GM12878 (cell line): ENCODE data around the gene TM7SF3. TPM values are rescaled to one million over a fixed set of nuclear protein-coding genes. Genes with fewer than 3 reads are reported as not detected.

ENCODE experiments used
- ATAC-seq: fragments of 200-7000 bp; cut with Tn5 transposase; 3 replicates; pipeline ENCODE4 v1.9.1; 2020; ENCODE audit warnings: mild to moderate bottlenecking, moderate library complexity
- BruUV-seq: library from RNA; stranded (reverse); fragments of 400-500 nt; replicated peaks from 2 replicates; lab custom pipeline; 2021; lab: Mats Ljungman, UMichigan
- CTCF ChIA-PET: fragments of 300-600 bp; sonication (Branson Sonifier 250); formaldehyde crosslinking; extraction: SDS; loops from one replicate; lab custom pipeline; 2021; ENCODE audit warnings: inconsistent platforms; lab: Yijun Ruan, JAX
- POLR2A ChIA-PET: fragments of 350-600 bp; formaldehyde crosslinking; extraction: SDS; loops from one replicate; lab custom pipeline; 2021; ENCODE audit warnings: inconsistent platforms; lab: Charles Lee
- RAD21 ChIA-PET: fragments of 300-600 bp; sonication (Branson Sonifier 250); formaldehyde crosslinking; loops from one replicate; lab custom pipeline; 2023; ENCODE audit warnings: antibody characterized with exemption; ENCODE audit not compliant: unreplicated experiment; lab: Charles Lee
- SMC1A ChIA-PET: fragments of 300-600 bp; sonication (Branson Sonifier 250); formaldehyde crosslinking; loops from one replicate; lab custom pipeline; 2023; ENCODE audit not compliant: unreplicated experiment, uncharacterized antibody; lab: Charles Lee
- DNase-seq: peaks from one replicate; pipeline ENCODE4 v3.0.0-alpha.2; 2011; ENCODE audit warnings: low read depth, low spot score
- FAIRE-seq: peaks from 3 replicates; lab custom pipeline; 2011; peaks lifted over from hg19 to GRCh38; lab: Jason Lieb, UNC
- H2AFZ ChIP-seq: 2 replicates; pipeline ENCODE4 v1.6.0; 2011; ENCODE audit warnings: low read depth, low read length, control low read depth; ENCODE audit not compliant: control insufficient read depth
- H3K27ac ChIP-seq: 2 replicates; pipeline ENCODE4 v1.5.1; 2011; ENCODE audit warnings: control low read depth; ENCODE audit not compliant: control insufficient read depth, insufficient read depth
- H3K27me3 ChIP-seq, 2 experiments: replicated peaks in 1 of 2; 2 replicates each; pipeline versions ENCODE4 v1.6.0 to v1.6.1; 2011; ENCODE audit warnings: low read length in 1 of 2; ENCODE audit not compliant: control insufficient read depth in 2 of 2, insufficient read depth in 2 of 2
- H3K36me3 ChIP-seq, 2 experiments: 2 replicates each; pipeline ENCODE4 v1.5.1; 2011; ENCODE audit warnings: low read length in 1 of 2; ENCODE audit not compliant: control insufficient read depth in 2 of 2, insufficient read depth in 2 of 2
- H3K4me1 ChIP-seq: 2 replicates; pipeline ENCODE4 v1.6.1; 2011; ENCODE audit warnings: mild to moderate bottlenecking, low read length, moderate library complexity, mixed read lengths; ENCODE audit not compliant: control insufficient read depth, insufficient read depth
- H3K4me2 ChIP-seq: 2 replicates; pipeline ENCODE4 v1.6.0; 2011; ENCODE audit warnings: control low read depth; ENCODE audit not compliant: control insufficient read depth, insufficient read depth
- H3K4me3 ChIP-seq: fragments of 200-600 bp; sonication (generic); 2 replicates; pipeline ENCODE4 v1.5.1; 2016
- H3K79me2 ChIP-seq: 2 replicates; pipeline ENCODE4 v1.6.0; 2011; ENCODE audit warnings: low read length; ENCODE audit not compliant: control insufficient read depth, insufficient read depth
- H3K9ac ChIP-seq: 2 replicates; pipeline ENCODE4 v1.8.0; 2011; ENCODE audit warnings: low read length, control low read depth, mixed read lengths; ENCODE audit not compliant: control insufficient read depth, insufficient read depth
- H3K9me3 ChIP-seq: replicated peaks from 3 replicates; pipeline ENCODE4 v1.5.1; 2011; ENCODE audit warnings: mild to moderate bottlenecking, low read length; ENCODE audit not compliant: control insufficient read depth, insufficient read depth
- H4K20me1 ChIP-seq: 2 replicates; pipeline ENCODE4 v1.6.0; 2011; ENCODE audit not compliant: control insufficient read depth, insufficient read depth
- CBX5 ChIP-seq: sonication (generic); IDR thresholded peaks from 2 replicates; pipeline ENCODE4 v1.6.1; 2016; ENCODE audit warnings: low read depth, moderate library complexity, mild to moderate bottlenecking, inconsistent platforms
- CHD2 ChIP-seq: IDR thresholded peaks from 2 replicates; pipeline ENCODE4 v1.6.1; 2011; ENCODE audit warnings: low read depth, low read length, improper control_type of control experiment, borderline replicate concordance
- EGR1 ChIP-seq, 2 experiments: IDR thresholded peaks; 1 replicate in 1 of 2; 2 replicates in 1 of 2; pipeline ENCODE4 v1.6.1; 2011 to 2012; ENCODE audit warnings: low read depth in 2 of 2, low read length in 2 of 2, borderline replicate concordance in 1 of 2, mild to moderate bottlenecking in 1 of 2, moderate library complexity in 1 of 2
- FOXM1 ChIP-seq: IDR thresholded peaks from 2 replicates; pipeline ENCODE4 v1.6.1; 2012; ENCODE audit warnings: low read depth, mild to moderate bottlenecking, inconsistent platforms, low read length, moderate library complexity
- HDAC2 ChIP-seq: fragments of 200-600 bp; sonication (generic); IDR thresholded peaks from 2 replicates; pipeline ENCODE4 v1.6.1; 2017
- NFIC ChIP-seq: IDR thresholded peaks from 2 replicates; pipeline ENCODE4 v1.6.1; 2012; ENCODE audit warnings: low read depth, mild to moderate bottlenecking, inconsistent platforms, low read length, moderate library complexity
- NFXL1 ChIP-seq: fragments of 450-650 bp; IDR thresholded peaks from 2 replicates; pipeline ENCODE4 v1.6.1; 2017; ENCODE audit warnings: antibody characterized with exemption, mild to moderate bottlenecking, borderline replicate concordance
- POLR2AphosphoS5 ChIP-seq: IDR thresholded peaks from 2 replicates; pipeline ENCODE4 v1.6.1; 2011; ENCODE audit warnings: mild to moderate bottlenecking, low read length, inconsistent platforms
- RB1 ChIP-seq: fragments of 450-650 bp; formaldehyde crosslinking; IDR thresholded peaks from 2 replicates; pipeline ENCODE4 v1.6.1; 2017; ENCODE audit warnings: mild to moderate bottlenecking, borderline replicate concordance
- RELA ChIP-seq: fragments of 450-650 bp; IDR thresholded peaks from 2 replicates; pipeline ENCODE4 v1.8.0; 2014; ENCODE audit warnings: borderline replicate concordance; ENCODE audit not compliant: partially characterized antibody
- SIX5 ChIP-seq: IDR thresholded peaks from 2 replicates; pipeline ENCODE4 v1.6.1; 2011; ENCODE audit warnings: mild to moderate bottlenecking, low read depth, low read length, moderate library complexity; ENCODE audit not compliant: severe bottlenecking
- SRF ChIP-seq, 2 experiments: IDR thresholded peaks; 2 replicates each; pipeline ENCODE4 v1.6.1; 2011; ENCODE audit warnings: low read depth in 2 of 2, low read length in 2 of 2, mild to moderate bottlenecking in 1 of 2, moderate library complexity in 1 of 2
- STAT1 ChIP-seq: fragments of 450-650 bp; conservative IDR thresholded peaks from 2 replicates; pipeline ENCODE4 v1.6.1; 2014; ENCODE audit warnings: antibody characterized with exemption, mild to moderate bottlenecking
- TBL1XR1 ChIP-seq: IDR thresholded peaks from 2 replicates; pipeline ENCODE4 v1.6.1; 2012; ENCODE audit warnings: low read depth, low read length, improper control_type of control experiment
- USF1 ChIP-seq: IDR thresholded peaks from 2 replicates; pipeline ENCODE4 v1.6.1; 2011; ENCODE audit warnings: borderline replicate concordance, low read depth, mild to moderate bottlenecking, moderate library complexity, mixed read lengths, low read length; ENCODE audit not compliant: insufficient read depth; ENCODE audit errors: extremely low read length
- USF2 ChIP-seq: IDR thresholded peaks from 2 replicates; pipeline ENCODE4 v1.6.1; 2011; ENCODE audit warnings: low read depth, low read length, improper control_type of control experiment, borderline replicate concordance
- ZBTB40 ChIP-seq: fragments of 450-650 bp; IDR thresholded peaks from 2 replicates; pipeline ENCODE4 v1.6.1; 2016; ENCODE audit warnings: mild to moderate bottlenecking, moderate library complexity, borderline replicate concordance
- ZNF24 ChIP-seq: fragments of 450-650 bp; IDR thresholded peaks from 2 replicates; pipeline ENCODE4 v1.6.1; 2017; ENCODE audit warnings: antibody characterized with exemption, mild to moderate bottlenecking
- WGBS: methylation state at CpG from one replicate; pipeline ENCODE4 v1.1.6; 2016; ENCODE audit warnings: low lambda C conversion rate; ENCODE audit not compliant: insufficient replicate concordance, insufficient coverage; ENCODE audit errors: missing lambda C conversion rate; 5-methylcytosine and 5-hydroxymethylcytosine counted together
- in situ Hi-C: fragments of 300-500 bp; cut with MboI; formaldehyde crosslinking; loops from 9 replicates; pipeline ENCODE4 v1.14.3; 2018; ENCODE audit warnings: mixed read lengths
- intact Hi-C: fragments of 100-400 bp; cut with micrococcal nuclease; formaldehyde crosslinking; loops from one replicate; pipeline ENCODE4 v1.14.2; 2022; ENCODE audit not compliant: unreplicated experiment
- polyA plus RNA-seq, 11 experiments: library from polyadenylated mRNA; depleted of rRNA in 4 of 11; unstranded in 6 of 11; stranded (reverse) in 5 of 11; fragments of >200 nt; fragmentation: Nextera tagmentation in 4 of 11; fragmentation: Illumina TruSeq in 1 of 11; extraction: Ambion mirVana in 4 of 11; extraction: Trizol in 1 of 11; gene quantifications; 1 replicate in 1 of 11; 2 replicates in 10 of 11; pipeline versions ENCODE4 v1.2.1 to v1.2.3, GENCODE V29; 2011 to 2016; ENCODE audit warnings: inconsistent platforms in 2 of 11, missing spikeins in 2 of 11, low read depth in 1 of 11
- total RNA-seq, 4 experiments: library from RNA; depleted of rRNA in 3 of 4; stranded (reverse); fragments of >200 nt in 3 of 4; fragmentation: Illumina TruSeq in 1 of 4; extraction: Trizol in 1 of 4; gene quantifications; 2 replicates each; pipeline versions ENCODE4 v1.2.1 to v1.2.3, GENCODE V29; 2013 to 2021

The TM7SF3 gene
- total and polyA plus RNA-seq, 10 of the 15 experiments (the other 5 are each of a cell fraction or from before 2014, with no cell fraction given), result 31.4 to 341 (median 74.8) TPM

- Histone ChIP-seq H3K9me3 (peaks cover 25% of the 10 kb centered on the region), H3K4me1 (peaks cover 1% of the 10 kb centered on the region), H2AFZ (no peak overlapping the region), H3K4me2 (no peak overlapping the region), H3K27ac (no peak overlapping the region), H3K36me3 (peaks cover 0 to 11% of the 10 kb centered on the region in 2 experiments; a peak in 2 of 4 replicates), H3K9ac (no peak overlapping the region), H4K20me1 (no peaks in the 10 kb centered on the region), H3K79me2 (peaks cover 83% of the 10 kb centered on the region), H3K27me3 (no peaks in the 10 kb centered on the region), H3K4me3 (no peak overlapping the region)
- DNase-seq, result no peak
- CTCF ChIA-PET, result no interaction called here
- ATAC-seq, result no peak
- in situ Hi-C loops (no loop called here), intact Hi-C loops (no loop called here)
- POLR2A ChIA-PET, result interaction anchor here (0.6 kb wide), 1 partner anchor 70 kb away, joined by 3 read pairs; no protein-coding TSS in a partner anchor
- no peak for FAIRE-seq
- SMC1A ChIA-PET, result no interaction called here
- 0% methylated on average over 1 of the region's 1 CpG for WGBS
- BruUV-seq, result no TSS peak
- RAD21 ChIA-PET, result no interaction called here
- TF ChIP-seq EGR1 (IDR thresholded peaks at IDR 0.05; ENCODE audit: borderline replicate concordance in 1 of 2, low read depth in 2 of 2, low read length in 2 of 2) (no peak), USF1 (no peak), STAT1 (no peak), CHD2 (no peak), SIX5 (no peak), NFXL1 (no peak), SRF (IDR thresholded peaks at IDR 0.05; ENCODE audit: low read depth in 2 of 2, low read length in 2 of 2) (no peak), POLR2AphosphoS5 (no peak), ZBTB40 (no peak), RELA (no peak), CBX5 (no peak), RB1 (no peak), FOXM1 (no peak), USF2 (no peak), HDAC2 (no peak), ZNF24 (no peak), NFIC (no peak), TBL1XR1 (no peak)
Observed at GRCh38 chr12:26948309-26948708, 65.9 kb downstream of the TM7SF3 start.
